ENCODE results near the gene MARCHF9.

Gene MARCHF9

GRCh38 chr12:57739914-57740538, 14.9 kb upstream of the MARCHF9 start:
- DNase-seq (ENCODE audit: low read depth): no peak
- TF ChIP-seq, protein P1, sequence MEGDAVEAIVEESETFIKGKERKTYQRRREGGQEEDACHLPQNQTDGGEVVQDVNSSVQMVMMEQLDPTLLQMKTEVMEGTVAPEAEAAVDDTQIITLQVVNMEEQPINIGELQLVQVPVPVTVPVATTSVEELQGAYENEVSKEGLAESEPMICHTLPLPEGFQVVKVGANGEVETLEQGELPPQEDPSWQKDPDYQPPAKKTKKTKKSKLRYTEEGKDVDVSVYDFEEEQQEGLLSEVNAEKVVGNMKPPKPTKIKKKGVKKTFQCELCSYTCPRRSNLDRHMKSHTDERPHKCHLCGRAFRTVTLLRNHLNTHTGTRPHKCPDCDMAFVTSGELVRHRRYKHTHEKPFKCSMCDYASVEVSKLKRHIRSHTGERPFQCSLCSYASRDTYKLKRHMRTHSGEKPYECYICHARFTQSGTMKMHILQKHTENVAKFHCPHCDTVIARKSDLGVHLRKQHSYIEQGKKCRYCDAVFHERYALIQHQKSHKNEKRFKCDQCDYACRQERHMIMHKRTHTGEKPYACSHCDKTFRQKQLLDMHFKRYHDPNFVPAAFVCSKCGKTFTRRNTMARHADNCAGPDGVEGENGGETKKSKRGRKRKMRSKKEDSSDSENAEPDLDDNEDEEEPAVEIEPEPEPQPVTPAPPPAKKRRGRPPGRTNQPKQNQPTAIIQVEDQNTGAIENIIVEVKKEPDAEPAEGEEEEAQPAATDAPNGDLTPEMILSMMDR (IDR thresholded peaks at IDR 0.05; ENCODE audit: control insufficient read depth, extremely low read depth, insufficient read depth): no peak
- no peak overlapping the region for H3K4me3 ChIP-seq (ENCODE audit: low read depth, low read length)

GRCh38 chr12:57740656-57741412, 14.1 kb upstream of the MARCHF9 start:
- no peak for DNase-seq (ENCODE audit: low read depth)
- no peak overlapping the region for H3K4me3 ChIP-seq (ENCODE audit: low read depth, low read length)
- TF ChIP-seq, protein P1 (IDR thresholded peaks at IDR 0.05; ENCODE audit: control insufficient read depth, extremely low read depth, insufficient read depth): no peak

GRCh38 chr12:57741413-57741789, 13.5 kb upstream of the MARCHF9 start:
- TF ChIP-seq, protein P1 (IDR thresholded peaks at IDR 0.05; ENCODE audit: control insufficient read depth, extremely low read depth, insufficient read depth): no peak
- no peak for DNase-seq (ENCODE audit: low read depth)
- H3K4me3 ChIP-seq (ENCODE audit: low read depth, low read length): no peak overlapping the region

DNA sequence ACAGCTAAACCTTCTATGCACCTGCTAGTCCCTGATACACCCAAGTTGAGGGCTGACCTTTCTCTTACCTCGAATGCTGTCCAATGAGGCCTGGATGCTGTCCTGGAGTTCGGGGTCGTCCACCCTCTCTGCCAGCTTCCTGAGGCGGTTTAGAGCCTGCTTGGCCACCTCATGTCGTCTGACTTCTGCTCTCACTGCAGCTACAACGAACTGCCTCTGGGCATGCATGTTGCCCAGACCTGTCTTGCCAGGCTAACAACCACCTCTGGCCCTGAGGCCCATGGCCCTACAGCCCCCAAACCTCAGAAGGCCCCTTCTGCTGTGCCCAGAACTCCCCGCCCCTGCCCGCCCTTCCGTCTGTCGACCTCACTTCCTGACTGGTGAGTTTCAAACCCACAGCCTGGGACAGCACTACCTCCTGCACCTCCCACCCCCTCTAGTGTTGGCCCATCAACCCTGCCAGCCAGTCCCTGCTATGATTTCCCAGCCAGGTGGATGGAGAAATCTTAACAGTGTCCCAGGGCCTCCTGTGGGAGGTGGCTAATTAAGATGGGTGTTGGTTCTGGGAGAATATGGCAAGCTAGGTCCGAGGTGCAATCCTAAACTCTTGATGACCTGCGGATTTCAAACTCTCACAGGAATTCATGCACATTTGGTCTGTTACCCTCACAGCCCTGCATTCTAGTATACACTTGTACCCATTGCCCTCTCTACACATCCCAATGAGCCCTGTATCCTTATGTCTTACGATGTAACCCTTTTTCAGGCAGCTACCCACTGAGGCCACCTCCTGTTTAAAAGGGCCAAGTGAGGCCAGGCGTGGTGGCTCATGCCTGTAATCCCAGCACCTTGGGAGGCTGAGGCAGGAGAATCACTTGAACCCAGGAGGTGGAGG, 12.8 kb upstream of the MARCHF9 start:
- TF ChIP-seq, protein P1 (IDR thresholded peaks at IDR 0.05; ENCODE audit: control insufficient read depth, extremely low read depth, insufficient read depth): no peak
- H3K4me3 ChIP-seq (ENCODE audit: low read depth, low read length): no peak overlapping the region
- no peak for DNase-seq (ENCODE audit: low read depth)

- DNase-seq (ENCODE audit: low read depth): no peak
- TF ChIP-seq, protein P1 (IDR thresholded peaks at IDR 0.05; ENCODE audit: control insufficient read depth, extremely low read depth, insufficient read depth): no peak
- peak overlapping the region; percentile 71 for H3K4me3 ChIP-seq (ENCODE audit: low read depth, low read length)
These were observed 11.1 kb upstream of the MARCHF9 start for GRCh38 chr12:57743769-57744168.

- no peak for DNase-seq (ENCODE audit: low read depth)
- H3K4me3 ChIP-seq (ENCODE audit: low read depth, low read length): peak overlapping the region; percentile 71
- TF ChIP-seq, protein P1 (IDR thresholded peaks at IDR 0.05; ENCODE audit: control insufficient read depth, extremely low read depth, insufficient read depth): no peak
These were observed 10.6 kb upstream of the MARCHF9 start for GRCh38 chr12:57744194-57744776.

Measured in LNCaP clone FGC (cell line).